HG02623 (cell line): ENCODE data around the gene RBM18.

Experiments
- ATAC-seq: cut with Tn5 transposase; IDR thresholded peaks from one replicate; pipeline ENCODE4 v1.9.1; 2021; ENCODE audit warnings: moderate library complexity; ENCODE audit not compliant: unreplicated experiment

Gene RBM18

DNA sequence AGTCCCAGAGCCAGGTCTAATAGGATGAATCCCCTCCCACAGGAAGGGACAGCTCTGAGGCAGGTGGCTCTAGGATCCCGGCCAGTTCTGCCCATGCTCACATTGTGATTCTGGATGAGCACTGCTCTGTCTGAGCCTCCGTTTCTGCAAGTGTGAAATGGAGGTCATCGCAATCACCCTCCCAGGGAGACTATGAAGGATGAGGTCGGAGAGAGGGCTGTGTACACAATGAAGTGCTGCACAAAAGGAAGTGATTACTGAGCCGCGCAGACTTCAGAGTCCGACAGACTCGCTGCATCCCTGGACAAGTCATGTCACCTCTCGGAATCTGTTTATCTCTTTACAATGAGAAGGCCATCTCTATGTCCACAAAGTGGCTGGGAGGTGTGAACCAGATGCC lies 57.5 kb downstream of the RBM18 start:
- no peak for ATAC-seq

DNA sequence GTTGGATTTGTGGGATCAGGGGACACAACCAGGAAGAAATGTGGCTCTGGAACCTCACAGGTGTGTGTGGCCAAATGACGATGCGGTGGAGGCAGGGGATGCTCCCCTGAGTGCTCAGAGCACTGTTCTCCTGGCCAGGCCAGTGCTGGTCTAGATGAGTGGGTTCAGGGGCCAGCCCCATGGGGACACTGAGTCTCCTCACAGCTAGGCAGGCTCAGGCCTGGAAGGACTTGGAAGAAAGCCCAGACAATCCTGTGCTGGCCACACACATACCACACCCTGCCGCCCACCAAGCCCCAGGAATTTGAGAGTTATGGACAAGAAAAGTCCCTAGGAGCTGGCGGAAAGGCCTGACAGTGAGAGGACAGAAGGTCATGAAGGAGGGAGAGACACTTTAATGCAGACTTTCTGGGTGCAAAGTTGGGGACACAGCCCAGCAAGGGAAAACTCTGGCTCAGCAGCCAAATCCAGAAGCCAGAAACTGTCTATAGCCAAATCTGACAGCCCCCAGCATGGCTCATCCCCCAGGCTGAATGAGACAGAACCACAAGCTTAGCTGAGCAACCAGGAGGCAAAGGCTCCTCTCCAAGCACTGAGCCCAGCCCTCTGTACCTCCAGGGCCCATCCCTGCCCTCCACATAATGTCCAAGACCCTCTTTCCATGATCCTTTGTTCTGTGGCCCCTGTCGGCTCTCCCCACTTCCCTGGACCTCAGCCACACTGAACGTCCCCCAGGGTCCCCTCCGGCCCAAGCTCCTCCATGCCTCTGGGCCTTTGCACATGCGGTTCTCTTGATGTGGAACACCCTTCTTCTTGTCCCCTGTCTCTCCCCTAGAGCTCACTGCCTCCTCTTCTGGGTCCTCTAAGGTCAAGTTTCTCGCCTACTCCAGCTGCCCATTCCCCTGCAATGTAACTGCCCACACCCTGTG lies 58.3 kb downstream of the RBM18 start:
- no peak for ATAC-seq

DNA sequence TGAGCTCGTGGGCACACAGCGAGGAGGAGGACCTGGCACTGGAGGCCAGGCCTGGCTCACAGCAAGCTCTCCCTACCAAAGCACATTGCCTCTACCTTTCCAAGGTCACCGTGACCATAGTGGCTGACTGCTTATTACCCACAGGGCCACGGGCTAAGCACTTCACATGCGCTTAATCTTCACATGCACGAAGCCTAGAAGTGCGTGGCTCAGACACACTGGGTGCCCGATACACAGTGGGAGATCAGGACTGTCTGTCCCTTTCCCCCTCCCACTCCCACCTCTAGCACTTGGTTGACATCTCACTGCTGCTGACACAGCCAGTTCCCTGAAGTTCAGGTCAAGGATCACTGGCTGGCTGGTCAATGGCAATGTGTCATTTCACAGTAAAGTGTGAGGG lies 59.5 kb downstream of the RBM18 start:
- ATAC-seq, result no peak

DNA sequence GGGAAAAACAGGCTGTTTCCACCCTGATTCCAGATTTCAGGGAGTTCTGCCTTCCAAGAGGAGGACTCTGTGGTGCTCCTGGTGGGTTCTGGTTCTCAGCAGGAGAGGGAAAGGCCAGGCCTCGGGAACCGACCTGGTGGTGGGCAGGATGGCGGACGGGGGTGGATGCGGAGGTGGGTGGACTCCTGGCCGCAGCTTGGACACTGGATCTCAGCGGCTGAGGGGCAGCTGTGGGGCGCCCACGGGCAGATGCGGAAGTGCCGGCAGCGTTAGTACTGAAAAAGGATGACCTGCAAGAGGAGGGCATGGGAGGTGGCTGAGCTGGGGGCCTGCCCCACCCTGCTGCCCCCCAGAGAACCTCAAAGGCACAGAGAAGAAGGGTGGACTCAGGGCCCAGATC lies 60.1 kb downstream of the RBM18 start:
- ATAC-seq, result no peak

DNA sequence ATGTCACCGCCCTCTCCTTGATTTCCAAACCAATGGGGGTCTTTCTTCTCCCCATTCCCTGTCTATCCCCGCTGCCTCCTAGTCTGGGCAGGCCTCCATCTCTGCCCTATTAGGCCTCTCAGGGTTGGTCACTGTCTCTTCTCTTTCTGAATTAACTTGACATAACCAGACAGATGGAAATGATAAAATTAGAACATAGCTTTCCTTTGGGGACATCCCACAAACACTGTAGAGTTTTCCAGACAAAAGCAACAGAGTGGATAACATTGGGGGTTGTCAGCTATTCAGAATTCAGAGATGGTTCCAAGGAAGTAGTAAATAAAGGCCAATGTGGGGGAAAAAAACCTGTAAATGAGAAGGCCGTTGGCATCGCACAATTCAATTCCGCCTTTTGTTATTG lies 60.6 kb downstream of the RBM18 start:
- no peak for ATAC-seq

DNA sequence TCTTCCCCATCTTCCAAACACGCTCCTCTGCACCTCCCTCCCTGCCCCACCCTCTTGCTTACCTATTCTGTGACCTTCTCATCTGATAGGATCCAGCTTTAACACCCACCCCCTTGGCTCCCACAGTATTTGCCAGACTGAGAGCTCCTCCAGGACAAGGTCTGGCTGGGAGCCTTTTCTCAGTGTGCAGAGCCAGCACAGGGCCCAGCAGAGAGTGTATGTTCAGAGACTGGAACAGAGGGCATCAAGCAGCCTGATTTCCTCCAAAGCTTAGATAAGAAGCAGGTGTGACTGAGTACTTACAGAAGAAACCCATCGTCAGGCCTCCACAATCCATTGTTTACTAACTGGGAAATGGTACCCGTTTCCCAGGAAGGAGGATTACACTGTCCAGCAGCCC lies 62.5 kb downstream of the RBM18 start:
- no peak for ATAC-seq

DNA sequence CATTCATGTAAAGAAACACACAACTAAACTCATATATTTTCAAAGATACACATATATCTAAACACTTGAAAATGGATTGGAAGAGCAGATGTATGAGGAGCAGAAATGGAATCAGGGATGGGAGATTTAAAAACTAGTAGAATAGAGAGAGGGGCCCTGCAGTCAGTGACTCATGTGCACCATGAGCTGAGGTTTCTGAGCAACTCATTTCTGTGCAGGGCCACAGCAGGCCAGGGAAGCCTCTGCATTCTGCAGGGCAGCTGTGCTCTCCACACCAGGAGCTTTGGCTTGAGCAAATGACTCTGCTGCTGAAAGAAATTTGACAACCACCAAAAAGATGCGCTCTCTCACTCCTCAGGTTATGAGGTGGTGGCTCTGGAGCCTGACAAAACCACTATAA lies 63.0 kb downstream of the RBM18 start:
- ATAC-seq, result no peak

DNA sequence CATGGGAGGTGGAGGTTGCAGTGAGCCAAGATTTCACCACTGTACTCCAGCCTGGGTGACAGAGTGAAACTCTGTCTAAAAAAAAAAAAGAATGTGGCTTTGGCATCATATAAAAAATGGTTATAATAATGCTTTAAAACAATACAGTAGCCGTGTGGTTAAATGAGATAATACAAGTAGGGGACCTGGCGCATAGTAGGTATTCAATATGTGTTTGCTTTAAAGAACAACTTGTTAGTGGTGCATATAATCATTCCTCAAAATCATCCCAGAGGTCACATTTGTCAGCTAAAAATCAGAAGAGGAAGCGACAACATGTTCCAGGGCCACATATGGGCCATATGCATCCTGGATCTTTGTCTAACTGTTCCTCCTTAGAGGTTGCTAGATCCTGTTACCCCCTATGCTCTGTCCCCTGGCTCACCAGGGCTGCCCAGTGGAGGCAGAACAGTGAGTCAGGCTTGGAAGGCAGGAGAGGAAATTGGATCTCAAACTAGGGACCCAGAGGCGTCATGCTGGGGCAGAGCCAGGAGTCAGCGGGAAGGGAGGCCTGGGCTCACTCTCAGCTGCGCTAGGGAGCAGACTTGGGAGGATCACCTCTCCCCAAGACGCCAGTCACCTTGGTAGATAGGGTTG lies 63.6 kb downstream of the RBM18 start:
- ATAC-seq, result no peak

DNA sequence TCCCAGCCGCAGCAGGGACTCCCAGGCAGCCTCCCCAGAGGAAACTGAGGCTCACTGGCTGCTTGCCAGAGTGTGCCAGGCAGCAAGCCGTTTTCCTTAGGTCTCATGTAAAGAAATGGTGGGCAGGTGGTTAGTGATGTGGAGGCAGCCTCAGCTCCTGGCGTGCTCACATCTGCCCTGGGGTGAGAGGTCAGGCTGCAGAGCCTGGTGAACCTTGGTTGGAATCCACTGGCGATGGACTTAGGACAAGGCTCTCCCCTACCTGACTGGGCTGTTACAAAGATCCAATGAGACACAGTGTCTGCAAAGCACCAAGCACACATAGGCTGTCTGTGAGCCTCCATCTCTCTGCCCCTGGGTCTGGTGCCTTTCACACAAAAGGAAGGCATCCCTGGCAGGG lies 66.8 kb downstream of the RBM18 start:
- ATAC-seq, result no peak

DNA sequence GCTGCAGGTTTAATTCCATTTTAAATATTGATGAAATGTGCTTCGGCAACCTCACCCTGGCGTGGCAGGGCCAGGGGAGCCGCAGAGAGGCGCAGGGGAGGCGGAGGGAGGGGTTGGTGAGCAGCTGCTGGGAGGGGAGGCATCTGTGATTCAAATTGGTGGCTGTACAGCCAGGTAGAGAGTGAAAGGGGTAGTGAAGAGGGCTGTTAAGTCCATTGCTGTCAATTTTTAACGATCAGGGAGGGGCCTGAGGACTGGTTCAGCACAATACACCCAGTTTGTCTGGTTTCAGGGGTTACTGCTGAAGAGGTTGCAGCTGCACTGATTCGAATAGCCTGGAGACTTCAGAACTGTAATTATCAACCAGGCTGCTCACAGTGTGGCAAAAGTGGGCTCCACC lies 67.2 kb downstream of the RBM18 start:
- no peak for ATAC-seq

DNA sequence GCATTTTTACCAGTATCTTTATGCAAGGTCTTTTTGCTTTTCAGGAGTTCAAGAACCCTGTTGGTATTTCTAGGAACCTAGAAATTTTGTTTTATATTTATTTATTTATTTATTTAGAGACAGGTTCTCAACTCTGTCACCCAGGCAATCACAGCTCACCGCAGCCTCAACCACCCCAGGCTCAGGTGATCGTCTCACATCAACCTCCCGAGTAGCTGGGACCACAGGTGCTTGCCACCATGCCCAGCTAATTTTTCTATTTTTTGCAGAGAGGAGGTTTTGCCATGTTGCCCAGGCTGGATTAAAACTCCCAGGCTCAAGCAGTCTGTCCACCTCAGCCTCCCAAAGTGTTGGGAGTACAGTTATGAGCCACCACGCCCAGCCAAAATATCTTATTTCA lies 68.8 kb downstream of the RBM18 start:
- ATAC-seq, result no peak

DNA sequence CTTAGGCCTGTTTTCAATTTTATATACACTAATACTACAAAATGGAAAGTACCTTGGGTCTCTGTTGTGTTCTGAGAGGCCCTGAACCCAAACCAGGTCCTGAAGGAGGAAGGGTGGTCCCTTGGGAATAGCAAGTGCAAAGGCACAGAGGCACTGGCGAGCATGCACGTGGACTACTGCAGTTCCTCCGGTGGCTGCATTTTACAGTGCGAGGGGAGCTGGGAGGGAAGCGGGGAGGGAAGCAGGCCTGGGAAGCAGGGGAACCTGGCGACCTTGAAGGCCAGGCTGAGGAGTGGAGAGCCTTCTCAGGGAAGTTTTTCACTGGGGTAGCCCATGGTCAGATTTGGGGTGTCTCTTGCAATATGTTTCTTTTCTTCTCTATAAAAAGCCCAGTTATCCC lies 71.0 kb downstream of the RBM18 start:
- ATAC-seq, result no peak

DNA sequence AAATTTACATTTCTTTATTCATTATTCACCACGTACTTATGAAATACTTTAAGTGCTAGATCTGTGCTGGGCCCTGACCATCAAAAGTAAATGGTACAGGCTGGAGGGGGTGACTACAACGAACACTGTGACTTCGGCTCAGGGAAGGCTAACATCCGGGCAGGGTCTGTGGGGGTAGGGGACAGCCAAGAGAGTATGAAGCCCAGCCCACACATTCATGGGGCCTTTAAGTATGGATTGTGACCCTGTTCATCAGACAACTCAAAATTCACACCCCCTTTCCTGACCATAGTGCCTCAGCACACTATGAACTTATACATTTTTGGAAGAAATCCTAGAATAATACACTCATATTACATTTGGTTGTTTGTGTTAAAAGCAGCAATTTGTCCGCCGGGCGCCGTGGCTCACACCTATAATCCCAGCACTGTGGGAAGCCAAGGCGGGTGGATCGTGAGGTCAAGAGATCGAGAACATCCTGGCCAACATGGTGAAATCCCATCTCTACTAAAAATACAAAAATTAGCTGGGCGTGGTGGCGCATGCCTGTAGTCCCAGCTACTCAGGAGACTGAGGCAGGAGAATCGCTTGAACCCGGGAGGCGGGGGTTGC lies 71.6 kb downstream of the RBM18 start:
- no peak for ATAC-seq

DNA sequence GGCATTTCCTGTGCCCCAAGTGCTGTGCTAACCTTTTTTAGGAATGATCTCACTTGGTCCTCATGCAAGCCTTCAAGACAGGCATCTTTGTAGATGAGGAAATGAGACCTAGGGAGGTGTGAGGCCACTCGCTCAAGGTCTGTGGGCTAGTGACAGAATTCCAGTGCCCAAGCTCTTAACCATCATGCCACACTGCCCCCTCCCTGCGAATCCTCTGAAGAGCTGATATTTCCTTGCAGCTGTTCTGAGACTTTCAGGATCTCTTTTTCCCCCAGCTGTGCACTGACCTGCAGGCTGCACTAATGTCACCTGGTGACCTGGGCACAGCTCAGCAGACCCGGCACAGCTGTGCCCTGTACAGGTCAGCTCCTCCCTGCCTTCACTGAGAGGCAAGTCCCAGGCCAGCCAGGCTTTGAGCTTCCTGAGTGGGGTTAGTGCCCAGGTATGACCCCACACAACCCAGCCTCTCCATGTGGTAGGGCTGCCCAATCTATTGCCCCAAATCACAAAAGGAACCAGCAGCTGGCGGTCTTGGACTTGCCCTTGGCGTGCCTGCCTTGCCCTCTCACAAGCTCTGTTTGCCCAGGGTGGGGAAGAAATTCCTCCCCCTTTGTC lies 72.3 kb downstream of the RBM18 start:
- no peak for ATAC-seq

DNA sequence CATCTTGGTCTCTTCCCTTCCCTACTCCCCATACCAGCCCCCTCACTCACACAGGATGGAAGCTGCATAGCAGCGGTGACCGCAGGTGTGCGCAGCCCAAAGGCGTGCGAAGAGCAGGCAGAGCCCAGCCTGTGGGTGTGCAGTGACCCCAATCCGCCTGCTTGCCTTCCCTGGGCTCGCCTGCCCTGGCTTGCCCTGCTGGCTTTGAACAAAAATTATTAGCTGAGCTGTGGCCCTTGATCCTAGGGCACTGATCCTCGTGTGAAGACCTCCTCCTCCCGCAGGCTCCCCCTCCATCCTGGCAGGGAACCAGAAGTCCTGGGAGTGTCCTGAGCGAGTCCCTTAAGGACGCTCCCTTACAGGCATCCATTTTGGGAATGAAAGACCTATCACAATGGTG lies 73.1 kb downstream of the RBM18 start:
- ATAC-seq, result no peak

DNA sequence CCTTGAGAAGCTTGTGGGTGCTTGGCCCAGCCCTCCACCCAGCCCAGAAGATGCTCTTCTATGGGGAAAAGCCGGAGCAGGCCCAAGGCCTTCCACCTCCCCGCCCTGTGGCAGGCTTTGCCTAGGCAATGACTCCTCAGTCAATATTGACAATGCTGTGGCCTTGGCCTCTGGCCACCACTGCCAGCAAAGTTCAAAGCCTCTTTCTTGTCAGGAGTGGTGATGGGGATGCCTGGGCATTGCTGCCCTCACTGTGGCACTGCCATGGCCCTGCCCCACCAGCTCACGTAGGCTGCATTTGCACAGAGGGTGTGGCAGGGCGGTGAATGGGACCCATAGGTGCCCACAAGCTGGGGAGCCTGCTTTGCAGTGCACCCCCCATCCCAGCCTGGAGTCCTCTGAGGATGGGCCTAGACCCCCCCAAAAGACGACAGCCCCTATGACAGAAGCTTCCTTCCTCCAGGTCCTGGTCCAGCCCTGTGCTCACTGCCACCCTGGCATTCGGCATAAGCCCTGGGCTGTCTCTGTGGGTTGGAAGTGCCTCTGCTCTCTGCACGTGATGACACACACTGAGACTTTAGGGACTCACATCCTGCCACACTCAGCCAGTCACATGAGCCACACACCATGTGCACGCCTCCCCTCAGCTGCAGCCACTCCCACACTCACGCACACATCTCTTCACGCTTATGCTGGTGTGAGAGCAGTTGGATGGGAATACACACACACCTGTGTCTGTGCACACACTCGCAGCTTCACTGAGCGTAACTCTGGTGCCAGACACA lies 73.9 kb downstream of the RBM18 start:
- ATAC-seq, result no peak

DNA sequence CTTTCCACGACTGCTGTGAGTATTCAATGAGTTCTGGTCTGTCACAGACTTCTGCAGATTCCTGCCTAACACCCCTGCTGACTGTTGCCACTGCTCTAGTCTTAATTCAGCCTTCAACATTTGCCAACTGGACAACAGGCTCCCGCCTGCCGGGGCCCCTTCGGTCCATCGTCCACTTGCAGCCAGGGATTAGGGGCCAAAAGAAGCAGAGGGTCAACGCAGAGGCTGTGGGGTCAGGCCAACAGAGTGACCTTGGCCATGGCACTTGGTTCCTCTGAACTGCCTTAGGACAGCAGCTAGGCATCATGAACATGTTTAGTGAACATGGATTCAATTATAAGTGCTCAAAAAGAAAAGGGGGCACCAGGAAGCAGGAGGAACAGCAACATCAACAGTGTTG lies 76.3 kb downstream of the RBM18 start:
- no peak for ATAC-seq
